Mesenteric fat pad (tissue), 1 donor: ENCODE data around the gene PPP1R14D. TPM values are rescaled to one million over a fixed set of nuclear protein-coding genes. Genes with fewer than 3 reads are reported as not detected.

ENCODE experiments used
- total RNA-seq: library from RNA; stranded (reverse); fragmentation: NEBNext Ultra II Directional; extraction: Animal tissue kit (Norgen Biotek cat#: 25700); gene quantifications from one replicate; pipeline ENCODE4 v1.2.1, GENCODE V29; 2021
- donor health status: DM: yes; HTN: yes; CAD: no.

The PPP1R14D gene
- total RNA-seq, 1 donor from 2014 or later, result not detected

Other genes with a start within 250 kb of the PPP1R14D start
- gene KNL1, start 234.5 kb downstream of the PPP1R14D start, total RNA-seq, result 0.35 TPM
- gene RAD51, start 133.5 kb downstream of the PPP1R14D start, total RNA-seq, result 0.32 TPM
- gene RMDN3, start 73.5 kb downstream of the PPP1R14D start, total RNA-seq, result 57.0 TPM
- 17.1 TPM for gene GCHFR, start 64.6 kb downstream of the PPP1R14D start, total RNA-seq
- 0.19 TPM for gene C15orf62, start 58.7 kb downstream of the PPP1R14D start, total RNA-seq
- gene ZFYVE19, start 21.6 kb downstream of the PPP1R14D start, total RNA-seq, result 9.8 TPM
- 25.8 TPM for gene DNAJC17, start 21.2 kb downstream of the PPP1R14D start, total RNA-seq
- gene SPINT1, start 15.3 kb upstream of the PPP1R14D start, total RNA-seq, result 2.7 TPM
- gene RHOV, start 45.5 kb upstream of the PPP1R14D start, total RNA-seq, result not detected
- 29.3 TPM for gene VPS18, start 65.7 kb upstream of the PPP1R14D start, total RNA-seq
- 15.2 TPM for gene DLL4, start 100.6 kb upstream of the PPP1R14D start, total RNA-seq
- 2.4 TPM for gene CHAC1, start 124.8 kb upstream of the PPP1R14D start, total RNA-seq